Measurements from ENCODE around the gene MMAB.

MMAB gene

GRCh38 chr12:109513977-109514376, 59.3 kb downstream of the MMAB start:
- Histone ChIP-seq H3K27me3 (replicated peaks) (no peaks in the 10 kb centered on the region), H3K36me3 (replicated peaks) (peaks cover 42% of the 10 kb centered on the region), H3K4me3 (ENCODE audit: low read depth, low read length) (no peak overlapping the region), H3K27ac (no peak overlapping the region)
- TF ChIP-seq, protein P1, sequence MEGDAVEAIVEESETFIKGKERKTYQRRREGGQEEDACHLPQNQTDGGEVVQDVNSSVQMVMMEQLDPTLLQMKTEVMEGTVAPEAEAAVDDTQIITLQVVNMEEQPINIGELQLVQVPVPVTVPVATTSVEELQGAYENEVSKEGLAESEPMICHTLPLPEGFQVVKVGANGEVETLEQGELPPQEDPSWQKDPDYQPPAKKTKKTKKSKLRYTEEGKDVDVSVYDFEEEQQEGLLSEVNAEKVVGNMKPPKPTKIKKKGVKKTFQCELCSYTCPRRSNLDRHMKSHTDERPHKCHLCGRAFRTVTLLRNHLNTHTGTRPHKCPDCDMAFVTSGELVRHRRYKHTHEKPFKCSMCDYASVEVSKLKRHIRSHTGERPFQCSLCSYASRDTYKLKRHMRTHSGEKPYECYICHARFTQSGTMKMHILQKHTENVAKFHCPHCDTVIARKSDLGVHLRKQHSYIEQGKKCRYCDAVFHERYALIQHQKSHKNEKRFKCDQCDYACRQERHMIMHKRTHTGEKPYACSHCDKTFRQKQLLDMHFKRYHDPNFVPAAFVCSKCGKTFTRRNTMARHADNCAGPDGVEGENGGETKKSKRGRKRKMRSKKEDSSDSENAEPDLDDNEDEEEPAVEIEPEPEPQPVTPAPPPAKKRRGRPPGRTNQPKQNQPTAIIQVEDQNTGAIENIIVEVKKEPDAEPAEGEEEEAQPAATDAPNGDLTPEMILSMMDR (IDR thresholded peaks at IDR 0.05; ENCODE audit: low read depth, low read length, missing control alignments): no peak
- no peak for DNase-seq
- in situ Hi-C loops (cut with HindIII; ENCODE audit: low pct_ligation_motif_present, low sequenced_read_pairs): no loop called here

- in situ Hi-C loops (cut with HindIII; ENCODE audit: low pct_ligation_motif_present, low sequenced_read_pairs): no loop called here
Measured at GRCh38 chr12:109513051-109513450, 60.3 kb downstream of the MMAB start.

DNA sequence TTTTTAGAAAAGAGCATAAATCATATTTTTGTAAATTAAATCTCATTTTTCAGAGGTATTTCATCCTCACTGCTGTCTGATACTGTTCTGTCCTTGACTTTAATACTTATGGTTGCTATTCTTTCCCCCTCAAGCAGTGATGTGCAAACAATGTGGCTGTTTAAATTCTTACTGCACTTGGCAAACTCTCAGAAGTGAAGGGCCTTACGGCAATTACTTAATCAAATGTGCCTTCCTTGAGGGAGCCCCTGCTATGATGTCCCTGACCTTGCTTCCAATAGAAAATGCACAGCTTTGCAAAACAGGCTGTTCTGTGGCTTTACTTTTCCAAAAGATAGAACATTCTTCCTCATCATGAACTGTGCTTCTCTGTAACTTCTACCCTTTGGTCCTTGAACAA, 60.7 kb downstream of the MMAB start:
- in situ Hi-C loops (cut with HindIII; ENCODE audit: low pct_ligation_motif_present, low sequenced_read_pairs): no loop called here
- no peaks in the 10 kb centered on the region for H3K27me3 ChIP-seq (replicated peaks)
- no peak overlapping the region for H3K27ac ChIP-seq
- TF ChIP-seq, protein P1 (IDR thresholded peaks at IDR 0.05; ENCODE audit: low read depth, low read length, missing control alignments): no peak
- peaks cover 48% of the 10 kb centered on the region for H3K36me3 ChIP-seq (replicated peaks)
- DNase-seq: no peak
- no peak overlapping the region for H3K4me3 ChIP-seq (ENCODE audit: low read depth, low read length)

More at GRCh38 chr12:109513051-109513450, 60.3 kb downstream of the MMAB start:
- Histone ChIP-seq H3K4me3 (ENCODE audit: low read depth, low read length) (no peak overlapping the region), H3K36me3 (replicated peaks) (peaks cover 44% of the 10 kb centered on the region), H3K27me3 (replicated peaks) (no peaks in the 10 kb centered on the region), H3K27ac (no peak overlapping the region)
- no peak for DNase-seq
- TF ChIP-seq, protein P1 (IDR thresholded peaks at IDR 0.05; ENCODE audit: low read depth, low read length, missing control alignments): no peak

GRCh38 chr12:109510196-109510595, 63.1 kb downstream of the MMAB start:
- no peak overlapping the region for H3K27ac ChIP-seq
- no peaks in the 10 kb centered on the region for H3K27me3 ChIP-seq (replicated peaks)
- in situ Hi-C loops (cut with HindIII; ENCODE audit: low pct_ligation_motif_present, low sequenced_read_pairs): no loop called here
- H3K36me3 ChIP-seq (replicated peaks): peaks cover 49% of the 10 kb centered on the region
- no peak overlapping the region for H3K4me3 ChIP-seq (ENCODE audit: low read depth, low read length)
- no peak for DNase-seq
- TF ChIP-seq, protein P1 (IDR thresholded peaks at IDR 0.05; ENCODE audit: low read depth, low read length, missing control alignments): no peak

DNA sequence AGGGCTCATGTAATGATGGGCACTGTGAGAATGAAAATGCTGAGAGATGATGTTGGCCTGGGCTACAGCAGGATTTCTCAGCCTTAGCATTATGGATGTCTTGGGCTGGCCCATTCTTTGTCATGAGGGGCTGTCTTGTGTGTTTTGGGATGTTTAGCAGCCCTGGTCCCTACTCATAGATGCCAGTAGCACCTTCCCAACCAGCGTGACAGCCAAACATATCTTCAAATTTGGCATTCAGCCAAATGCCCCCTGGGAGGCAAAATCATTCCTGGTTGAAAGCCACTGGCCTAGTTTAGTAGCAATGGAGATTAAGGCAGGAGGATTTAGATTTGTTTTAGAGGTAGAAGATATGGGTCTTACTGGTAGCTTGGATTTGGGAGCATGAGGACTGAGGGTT, 69.2 kb downstream of the MMAB start:
- peaks cover 39% of the 10 kb centered on the region for H3K36me3 ChIP-seq (replicated peaks)
- TF ChIP-seq, protein P1 (IDR thresholded peaks at IDR 0.05; ENCODE audit: low read depth, low read length, missing control alignments): no peak
- in situ Hi-C loops (cut with HindIII; ENCODE audit: low pct_ligation_motif_present, low sequenced_read_pairs): no loop called here

More for the DNA sequence above, 69.2 kb downstream of the MMAB start:
- Histone ChIP-seq H3K27me3 (replicated peaks) (no peaks in the 10 kb centered on the region), H3K27ac (no peak overlapping the region), H3K4me3 (ENCODE audit: low read depth, low read length) (no peak overlapping the region)
- no peak for DNase-seq

All from brain microvascular endothelial cell (primary cell).